ENCODE results near the gene KRTAP9-2. TPM values are rescaled to one million over a fixed set of nuclear protein-coding genes. Genes with fewer than 3 reads are reported as not detected.

KRTAP9-2 gene
- polyA plus RNA-seq, 1 experiment = not detected

DNA sequence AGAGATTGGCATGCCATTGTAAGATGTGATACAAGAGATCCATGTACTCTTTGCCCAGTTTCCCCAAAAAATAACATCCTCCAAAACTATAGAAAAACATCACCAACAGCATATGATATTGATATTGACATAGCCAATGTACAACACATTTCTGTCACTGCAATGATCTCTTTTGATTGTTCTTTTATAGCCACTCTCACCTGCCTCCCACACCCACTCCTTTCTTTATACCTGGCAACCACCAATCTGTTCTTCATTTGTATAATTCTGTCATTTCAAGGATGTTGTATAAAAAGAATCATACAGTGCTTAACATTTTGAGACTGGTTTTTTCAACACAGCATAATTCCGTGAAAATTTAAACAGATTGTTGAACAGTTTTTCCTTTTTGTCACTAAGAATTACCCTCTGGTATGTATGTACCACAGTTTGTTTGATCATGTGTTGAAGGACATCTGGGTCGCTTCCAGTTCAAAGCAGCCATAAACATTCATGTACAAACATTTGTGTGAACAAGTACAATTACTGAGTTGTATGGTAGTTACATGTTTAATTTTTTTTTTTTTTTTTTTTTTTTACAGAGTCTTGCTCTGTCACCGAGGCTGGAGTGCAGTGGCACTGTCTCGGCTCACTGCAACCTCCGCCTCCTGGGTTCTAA, 26.9 kb upstream of the KRTAP9-2 start:
- no peak for DNase-seq (ENCODE audit: low read depth)
- H3K27me3 ChIP-seq (ENCODE audit: control insufficient read depth, insufficient read depth, low read length) = no peaks in the 10 kb centered on the region
- no peaks in the 10 kb centered on the region for H3K36me3 ChIP-seq (ENCODE audit: control insufficient read depth, insufficient read depth, low read length)
- ChIA-PET CTCF (no interaction called here), POLR2A (no interaction called here)
- TF ChIP-seq, protein P1, sequence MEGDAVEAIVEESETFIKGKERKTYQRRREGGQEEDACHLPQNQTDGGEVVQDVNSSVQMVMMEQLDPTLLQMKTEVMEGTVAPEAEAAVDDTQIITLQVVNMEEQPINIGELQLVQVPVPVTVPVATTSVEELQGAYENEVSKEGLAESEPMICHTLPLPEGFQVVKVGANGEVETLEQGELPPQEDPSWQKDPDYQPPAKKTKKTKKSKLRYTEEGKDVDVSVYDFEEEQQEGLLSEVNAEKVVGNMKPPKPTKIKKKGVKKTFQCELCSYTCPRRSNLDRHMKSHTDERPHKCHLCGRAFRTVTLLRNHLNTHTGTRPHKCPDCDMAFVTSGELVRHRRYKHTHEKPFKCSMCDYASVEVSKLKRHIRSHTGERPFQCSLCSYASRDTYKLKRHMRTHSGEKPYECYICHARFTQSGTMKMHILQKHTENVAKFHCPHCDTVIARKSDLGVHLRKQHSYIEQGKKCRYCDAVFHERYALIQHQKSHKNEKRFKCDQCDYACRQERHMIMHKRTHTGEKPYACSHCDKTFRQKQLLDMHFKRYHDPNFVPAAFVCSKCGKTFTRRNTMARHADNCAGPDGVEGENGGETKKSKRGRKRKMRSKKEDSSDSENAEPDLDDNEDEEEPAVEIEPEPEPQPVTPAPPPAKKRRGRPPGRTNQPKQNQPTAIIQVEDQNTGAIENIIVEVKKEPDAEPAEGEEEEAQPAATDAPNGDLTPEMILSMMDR (IDR thresholded peaks at IDR 0.05; ENCODE audit: insufficient read depth, low read depth, low read length) = no peak
- no peak overlapping the region for H3K4me3 ChIP-seq (ENCODE audit: low read depth, low read length)

DNA sequence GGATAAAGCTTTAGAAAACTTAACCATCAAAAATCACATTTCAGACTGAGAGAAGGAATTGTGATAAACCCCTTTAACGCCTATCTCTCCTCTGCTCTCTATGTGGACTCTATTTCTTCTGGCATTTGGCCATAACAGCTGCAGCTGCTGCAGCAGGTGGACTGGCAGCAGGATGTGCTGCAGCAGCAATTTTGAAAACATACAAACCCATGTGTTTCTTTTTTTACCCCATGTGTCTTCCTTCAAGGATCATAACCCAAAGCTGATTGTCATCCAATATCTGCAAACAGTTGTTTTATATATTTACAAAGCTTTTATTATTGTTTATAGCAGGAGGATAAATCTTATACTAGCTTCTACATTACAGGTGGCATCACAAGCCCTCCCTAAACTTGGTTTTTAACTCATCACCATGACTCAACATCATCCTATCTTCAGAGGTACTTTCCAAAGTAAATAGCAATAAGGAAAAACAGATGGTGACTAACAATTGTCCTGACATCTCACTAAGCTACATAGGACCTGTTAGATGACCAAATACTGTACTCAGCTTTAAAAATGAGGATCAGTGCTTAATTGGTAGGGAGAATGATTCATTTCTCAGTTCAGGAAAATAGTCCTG, 14.5 kb upstream of the KRTAP9-2 start:
- DNase-seq (ENCODE audit: low read depth) = peak; percentile 52
- TF ChIP-seq, protein P1 (IDR thresholded peaks at IDR 0.05; ENCODE audit: insufficient read depth, low read depth, low read length) = no peak
- Histone ChIP-seq H3K4me3 (ENCODE audit: low read depth, low read length) (no peak overlapping the region), H3K27me3 (ENCODE audit: control insufficient read depth, insufficient read depth, low read length) (no peaks in the 10 kb centered on the region), H3K36me3 (ENCODE audit: control insufficient read depth, insufficient read depth, low read length) (no peaks in the 10 kb centered on the region)
- ChIA-PET POLR2A (interaction anchor here (0.5 kb wide), 1 partner anchor 78 kb away, joined by 3 read pairs; no protein-coding TSS in a partner anchor), CTCF (interaction anchor here (1.1 kb wide), 1 partner anchor 110 kb away, joined by 3 read pairs; no protein-coding TSS in a partner anchor)

DNA sequence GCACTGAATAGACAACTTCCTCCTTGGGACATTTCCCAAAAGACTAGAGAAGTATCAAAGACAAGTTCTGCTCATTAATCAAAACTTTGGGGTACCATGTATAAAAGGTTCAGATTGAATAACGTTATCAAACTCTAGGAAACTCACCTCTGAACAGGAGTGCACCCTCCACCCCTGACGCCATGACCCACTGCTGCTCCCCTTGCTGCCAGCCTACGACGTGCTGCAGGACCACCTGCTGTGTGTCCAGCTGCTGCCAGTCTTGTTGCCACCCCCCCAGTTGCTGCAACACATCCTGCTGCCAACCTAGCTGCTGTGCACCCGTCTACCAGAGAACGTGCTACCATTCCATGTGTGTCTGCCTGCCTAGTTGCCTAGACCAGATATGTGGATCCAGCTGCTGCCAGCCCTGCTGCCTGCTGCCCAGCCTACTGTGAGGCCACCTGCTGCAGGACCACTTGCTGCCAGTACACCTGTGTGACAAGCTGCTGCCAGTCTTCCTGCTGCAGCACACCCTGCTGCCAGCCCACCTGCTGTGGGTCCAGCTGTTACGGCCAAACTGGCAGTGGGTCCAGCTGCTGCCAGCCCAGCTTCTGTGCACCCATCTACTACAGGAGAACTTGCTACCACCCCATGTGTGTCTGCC, 13.8 kb upstream of the KRTAP9-2 start:
- ChIA-PET CTCF (interaction anchor here (1.1 kb wide), 1 partner anchor 109 kb away, joined by 3 read pairs; no protein-coding TSS in a partner anchor), POLR2A (interaction anchor here (0.5 kb wide), 1 partner anchor 79 kb away, joined by 3 read pairs; no protein-coding TSS in a partner anchor)
- Histone ChIP-seq H3K4me3 (ENCODE audit: low read depth, low read length) (no peak overlapping the region), H3K36me3 (ENCODE audit: control insufficient read depth, insufficient read depth, low read length) (no peaks in the 10 kb centered on the region), H3K27me3 (ENCODE audit: control insufficient read depth, insufficient read depth, low read length) (no peaks in the 10 kb centered on the region)
- TF ChIP-seq, protein P1 (IDR thresholded peaks at IDR 0.05; ENCODE audit: insufficient read depth, low read depth, low read length) = no peak
- no peak for DNase-seq (ENCODE audit: low read depth)

DNA sequence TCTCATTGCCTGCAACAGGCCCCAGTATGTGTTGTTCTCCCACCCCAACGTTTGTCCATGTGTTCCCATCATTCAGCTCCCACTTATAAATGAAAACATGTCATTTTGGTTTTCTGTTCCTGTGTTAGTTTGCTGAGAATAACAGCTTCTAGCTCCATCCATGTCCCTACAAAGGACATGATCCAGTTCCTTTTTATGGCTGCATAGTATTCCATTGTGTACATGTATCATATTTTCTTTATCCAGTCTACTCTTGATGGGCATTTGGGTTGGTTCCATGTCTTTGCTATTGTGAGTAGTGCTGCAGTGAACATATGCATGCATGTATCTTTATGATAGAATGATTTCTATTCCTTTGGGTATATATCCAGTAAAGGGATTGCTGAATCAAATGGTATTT, 10.8 kb upstream of the KRTAP9-2 start:
- POLR2A ChIA-PET = no interaction called here
- no peaks in the 10 kb centered on the region for H3K27me3 ChIP-seq (ENCODE audit: control insufficient read depth, insufficient read depth, low read length)
- CTCF ChIA-PET = no interaction called here

DNA sequence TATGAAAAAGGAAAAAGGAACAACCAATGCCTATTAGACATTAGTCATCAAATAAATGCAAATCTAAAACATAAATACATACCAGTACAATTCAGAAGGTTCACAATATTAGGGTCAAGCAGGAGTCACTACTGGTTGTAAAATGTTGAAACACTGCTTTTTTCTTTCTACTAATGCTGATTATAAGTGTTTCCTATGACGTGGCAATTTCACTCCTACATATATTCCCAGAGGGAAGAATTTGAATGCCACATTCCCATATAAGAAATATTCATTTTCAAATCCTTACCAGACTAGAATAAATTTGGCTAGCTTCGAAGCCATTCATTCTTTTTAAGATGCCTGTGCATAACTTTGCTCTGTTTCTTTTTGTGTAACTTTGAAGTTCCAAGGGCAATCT, 2.6 kb upstream of the KRTAP9-2 start:
- DNase-seq (ENCODE audit: low read depth) = no peak
- POLR2A ChIA-PET = no interaction called here
- TF ChIP-seq, protein P1 (IDR thresholded peaks at IDR 0.05; ENCODE audit: insufficient read depth, low read depth, low read length) = no peak
- Histone ChIP-seq H3K36me3 (ENCODE audit: control insufficient read depth, insufficient read depth, low read length) (no peaks in the 10 kb centered on the region), H3K27me3 (ENCODE audit: control insufficient read depth, insufficient read depth, low read length) (no peaks in the 10 kb centered on the region), H3K4me3 (ENCODE audit: low read depth, low read length) (no peak overlapping the region)
- CTCF ChIA-PET = no interaction called here

More for the DNA sequence above, 10.8 kb upstream of the KRTAP9-2 start:
- Histone ChIP-seq H3K36me3 (ENCODE audit: control insufficient read depth, insufficient read depth, low read length) (no peaks in the 10 kb centered on the region), H3K4me3 (ENCODE audit: low read depth, low read length) (no peak overlapping the region)
- TF ChIP-seq, protein P1 (IDR thresholded peaks at IDR 0.05; ENCODE audit: insufficient read depth, low read depth, low read length) = no peak
- DNase-seq (ENCODE audit: low read depth) = no peak
